Body of pancreas (tissue), 4 donors: ENCODE results near the gene CCND2.

ENCODE experiments used
- CTCF ChIP-seq, 7 experiments: fragments of 450-650 bp in 4 of 7; fragments of 200-600 bp in 3 of 7; sonication (generic) in 3 of 7; IDR thresholded peaks; one replicate each; pipeline ENCODE4 v1.5.1; 2016 to 2019; ENCODE audit warnings: antibody characterized with exemption in 7 of 7
- POLR2A ChIP-seq, 3 donors: fragments of 450-650 bp; IDR thresholded peaks; one replicate each; pipeline ENCODE4 v1.6.1; 2016; ENCODE audit warnings: antibody characterized with exemption in 3 of 3, mild to moderate bottlenecking in 2 of 3

- no peak for TF ChIP-seq CTCF (IDR thresholded peaks at IDR 0.05)
- TF ChIP-seq POLR2A (IDR thresholded peaks at IDR 0.05) = no peak
Observed at GRCh38 chr12:4240161-4240783, 33.3 kb upstream of the CCND2 start.
